Pancreas (tissue), 10 donors: ENCODE data around the gene AUTS2. TPM values are rescaled to one million over a fixed set of nuclear protein-coding genes. Genes with fewer than 3 reads are reported as not detected.
"Not testable (repeated sequence)": the region's sequence is repeated elsewhere in the genome, so short reads cannot be mapped to it uniquely, and the experiment has no call there.

Experiments
- ATAC-seq, 4 donors: fragments of 200-7000 bp; cut with Tn5 transposase; one replicate each; pipeline versions ENCODE4 v1.8.0 to v1.9.1; 2020; ENCODE audit warnings: mild to moderate bottlenecking in 4 of 4, moderate library complexity in 4 of 4
- DNase-seq, 6 donors: peaks; one replicate each; pipeline ENCODE4 v3.0.0-alpha.2; 2020
- FAIRE-seq: peaks from 2 replicates; lab custom pipeline; 2012; peaks lifted over from hg19 to GRCh38; lab: Jason Lieb, UNC
- H3K27ac ChIP-seq, 4 donors: fragments of 200-600 bp; sonication (generic); 1 replicate in 3 of 4; 2 replicates in 1 of 4; pipeline versions ENCODE4 v1.5.0 to v1.8.0; 2020
- H3K27me3 ChIP-seq, 4 donors: fragments of 200-600 bp; one replicate each; pipeline ENCODE4 v1.8.0; 2021
- H3K36me3 ChIP-seq, 3 donors: fragments of 200-600 bp; sonication (generic) in 1 of 3; one replicate each; pipeline versions ENCODE4 v1.5.0 to v1.8.0; 2020 to 2021
- H3K4me1 ChIP-seq, 3 donors: fragments of 200-600 bp; one replicate each; pipeline ENCODE4 v1.8.0; 2021
- H3K4me3 ChIP-seq, 4 donors: fragments of 200-600 bp; sonication (generic) in 2 of 4; one replicate each; pipeline versions ENCODE4 v1.5.0 to v1.8.0; 2020 to 2021
- H3K9me3 ChIP-seq, 4 donors: fragments of 200-600 bp; one replicate each; pipeline ENCODE4 v1.8.0; 2021
- WGBS, 2 donors: extraction: QIAGEN DNeasy Blood & Tissue Kit; methylation state at CpG; one replicate each; pipeline ENCODE4 v1.1.7; 2013; 5-methylcytosine and 5-hydroxymethylcytosine counted together
- intact Hi-C, 3 donors: fragments of 100-400 bp; cut with DNase I; formaldehyde crosslinking; loops; one replicate each; pipeline versions ENCODE4 v1.11.1 to v1.14.2; 2022
- polyA plus RNA-seq, 2 donors: library from polyadenylated mRNA; stranded (reverse); fragments of 200-250 nt; gene quantifications; one replicate each; pipeline ENCODE4 v1.2.3, GENCODE V29; 2013
- total RNA-seq, 6 donors: library from RNA; stranded (reverse); fragmentation: NEBNext Ultra II Directional in 4 of 6; extraction: Animal tissue kit (Norgen Biotek cat#: 25700) in 4 of 6; gene quantifications; one replicate each; pipeline versions ENCODE4 v1.2.1 to v1.2.4, GENCODE V29; 2021 to 2023
- TF ChIP-seq, protein P1 (sequence below), 4 donors: fragments of 200-600 bp; sonication (generic) in 3 of 4; IDR thresholded peaks; one replicate each; pipeline versions ENCODE4 v1.5.0 to v1.8.0; 2021; ENCODE audit warnings: antibody characterized with exemption in 4 of 4
- donor health status: healthy with polysubstance abuse.
- donor health status: DM: no; HTN: no; CAD: no; lungs with moderate emphysema.
- donor health status: DM: no; HTN: no; CAD: no.
- donor health status: control.
- donor health status: control.
- donor health status: Bipolar disorder and iron deficiency.
- donor health status: DM: yes; HTN: yes; CAD: no.
- donor health status: DM: no; HTN: no; CAD: no.
- donor health status: DM: no; HTN: no; CAD: no.
- donor health status: DM: yes; HTN: yes; CAD: no.

The AUTS2 gene
- total and polyA plus RNA-seq, 8 donors = 5.8 to 16.8 (median 9.9) TPM

- DNase-seq (no peak), ATAC-seq (no peak), FAIRE-seq (no peak)
- TF ChIP-seq, protein P1, sequence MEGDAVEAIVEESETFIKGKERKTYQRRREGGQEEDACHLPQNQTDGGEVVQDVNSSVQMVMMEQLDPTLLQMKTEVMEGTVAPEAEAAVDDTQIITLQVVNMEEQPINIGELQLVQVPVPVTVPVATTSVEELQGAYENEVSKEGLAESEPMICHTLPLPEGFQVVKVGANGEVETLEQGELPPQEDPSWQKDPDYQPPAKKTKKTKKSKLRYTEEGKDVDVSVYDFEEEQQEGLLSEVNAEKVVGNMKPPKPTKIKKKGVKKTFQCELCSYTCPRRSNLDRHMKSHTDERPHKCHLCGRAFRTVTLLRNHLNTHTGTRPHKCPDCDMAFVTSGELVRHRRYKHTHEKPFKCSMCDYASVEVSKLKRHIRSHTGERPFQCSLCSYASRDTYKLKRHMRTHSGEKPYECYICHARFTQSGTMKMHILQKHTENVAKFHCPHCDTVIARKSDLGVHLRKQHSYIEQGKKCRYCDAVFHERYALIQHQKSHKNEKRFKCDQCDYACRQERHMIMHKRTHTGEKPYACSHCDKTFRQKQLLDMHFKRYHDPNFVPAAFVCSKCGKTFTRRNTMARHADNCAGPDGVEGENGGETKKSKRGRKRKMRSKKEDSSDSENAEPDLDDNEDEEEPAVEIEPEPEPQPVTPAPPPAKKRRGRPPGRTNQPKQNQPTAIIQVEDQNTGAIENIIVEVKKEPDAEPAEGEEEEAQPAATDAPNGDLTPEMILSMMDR (IDR thresholded peaks at IDR 0.05) = no peak
- peaks cover 0 to 4% (median 1%) of the 10 kb centered on the region in 4 donors for H3K27me3 ChIP-seq
- H3K4me1 ChIP-seq = no peaks in the 10 kb centered on the region
- H3K4me3 ChIP-seq = no peak overlapping the region
- H3K27ac ChIP-seq = no peak overlapping the region
- intact Hi-C loops = no loop called here
- H3K9me3 ChIP-seq = no peaks in the 10 kb centered on the region
- WGBS, 2 donors = 47 to 60% methylated on average over 6 of the region's 6 CpGs
- no peaks in the 10 kb centered on the region for H3K36me3 ChIP-seq
Observed at GRCh38 chr7:70808876-70809275, 1210.6 kb downstream of the AUTS2 start.

GRCh38 chr7:70810558-70811139 lies 1212.4 kb downstream of the AUTS2 start:
- Histone ChIP-seq H3K36me3 (no peaks in the 10 kb centered on the region), H3K4me1 (no peaks in the 10 kb centered on the region), H3K27me3 (peaks cover 0 to 5% (median 1%) of the 10 kb centered on the region in 4 donors), H3K27ac (no peak overlapping the region), H3K9me3 (no peaks in the 10 kb centered on the region), H3K4me3 (no peak overlapping the region)
- TF ChIP-seq, protein P1 (IDR thresholded peaks at IDR 0.05) = no peak
- DNase-seq = no peak
- FAIRE-seq = no peak
- no peak for ATAC-seq
- intact Hi-C loops = no loop called here
- 36 to 45% methylated on average over 3 of the region's 3 CpGs for WGBS, 2 donors

- Histone ChIP-seq H3K27me3 (peaks cover 0 to 5% (median 1%) of the 10 kb centered on the region in 4 donors), H3K4me3 (no peak overlapping the region), H3K27ac (no peak overlapping the region), H3K9me3 (no peaks in the 10 kb centered on the region), H3K36me3 (no peaks in the 10 kb centered on the region), H3K4me1 (no peaks in the 10 kb centered on the region)
- intact Hi-C loops = no loop called here
- DNase-seq (no peak), ATAC-seq (no peak), FAIRE-seq (no peak)
- WGBS, 2 donors = 21 to 46% methylated on average over 3 of the region's 3 CpGs
- TF ChIP-seq, protein P1 (IDR thresholded peaks at IDR 0.05) = no peak
Observed at GRCh38 chr7:70812511-70812910, 1214.2 kb downstream of the AUTS2 start.

- H3K27me3 ChIP-seq, ATAC-seq, H3K4me3 ChIP-seq, FAIRE-seq, H3K27ac ChIP-seq, DNase-seq, intact Hi-C loops, H3K4me1 ChIP-seq, H3K36me3 ChIP-seq, H3K9me3 ChIP-seq: not testable (repeated sequence)
- 59 to 75% methylated on average over 6 of the region's 6 CpGs for WGBS, 2 donors
Observed at GRCh38 chr7:70822490-70822889, 1224.2 kb downstream of the AUTS2 start.

GRCh38 chr7:70829221-70830059 lies 1231.2 kb downstream of the AUTS2 start:
- FAIRE-seq = no peak
- intact Hi-C loops = loop anchor here in 1 of 3 donors (10.0 kb wide), 1 partner anchor 915 kb away; no protein-coding TSS in a partner anchor
- WGBS, 2 donors = 9 to 11% methylated on average over 29 of the region's 29 CpGs

More at GRCh38 chr7:70829221-70830059, 1231.2 kb downstream of the AUTS2 start:
- ATAC-seq (peak in 3 of 4 donors; percentile 81 to 91 (median 87)), DNase-seq (peak; percentile 9 to 83 (median 52))
- Histone ChIP-seq H3K4me3 (no peak overlapping the region), H3K9me3 (no peaks in the 10 kb centered on the region), H3K36me3 (no peaks in the 10 kb centered on the region), H3K27ac (no peak overlapping the region), H3K27me3 (peaks cover 0 to 5% (median 0%) of the 10 kb centered on the region in 4 donors), H3K4me1 (no peaks in the 10 kb centered on the region)
- TF ChIP-seq, protein P1 (IDR thresholded peaks at IDR 0.05) = peak; percentile 79 to 96 (median 91)
